CD4-positive, alpha-beta T cell treated with Interferon gamma for 1 hour (primary cell): ENCODE data around the gene ENTHD1.
A peak's percentile ranks its signal among the peaks of the same experiment; 100 is the strongest.

Experiments used
- DNase-seq: peaks from one replicate; pipeline ENCODE4 v3.0.0-alpha.2; 2020

ENTHD1 gene, protein sequence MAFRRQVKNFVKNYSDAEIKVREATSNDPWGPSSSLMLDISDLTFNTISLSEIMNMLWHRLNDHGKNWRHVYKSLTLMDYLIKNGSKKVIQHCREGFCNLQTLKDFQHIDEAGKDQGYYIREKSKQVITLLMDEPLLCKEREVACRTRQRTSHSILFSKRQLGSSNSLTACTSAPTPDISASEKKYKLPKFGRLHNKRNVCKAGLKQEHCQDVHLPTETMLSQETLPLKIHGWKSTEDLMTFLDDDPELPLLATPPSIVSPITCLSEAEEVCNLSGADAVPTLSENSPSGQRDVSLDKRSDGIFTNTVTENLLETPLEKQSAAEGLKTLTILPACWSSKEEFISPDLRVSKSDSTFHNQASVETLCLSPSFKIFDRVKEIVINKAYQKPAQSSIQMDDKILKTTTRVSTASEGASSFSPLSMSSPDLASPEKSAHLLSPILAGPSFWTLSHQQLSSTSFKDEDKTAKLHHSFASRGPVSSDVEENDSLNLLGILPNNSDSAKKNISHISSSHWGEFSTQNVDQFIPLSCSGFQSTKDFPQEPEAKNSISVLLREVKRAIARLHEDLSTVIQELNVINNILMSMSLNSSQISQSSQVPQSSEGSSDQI

DNA sequence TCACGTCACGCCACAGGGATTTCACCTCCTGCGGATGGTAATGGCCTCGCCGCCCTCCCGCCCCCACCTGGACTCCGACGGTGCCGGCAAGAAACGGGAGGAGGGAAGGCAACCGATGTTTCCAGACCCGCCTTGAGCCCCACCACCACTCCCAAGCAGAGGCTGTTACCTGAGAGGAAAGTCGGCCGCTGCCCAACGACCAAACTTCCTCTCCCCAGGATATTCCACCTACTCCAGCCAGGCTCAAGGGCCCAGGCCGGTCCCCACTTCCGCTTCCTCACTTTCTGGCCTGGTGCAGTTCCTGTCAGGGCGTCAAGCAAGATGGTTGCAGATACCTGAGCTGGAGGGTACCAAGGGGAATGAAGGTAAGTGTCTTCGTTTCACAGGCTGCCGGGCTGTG, at the start of gene ENTHD1:
ENTHD1 (minus strand) TSS at position 235 of the 400 bp plus-strand sequence. CDS start 6,012 bp downstream, outside the sequence.
- DNase-seq = no peak

- peak; percentile 41 for DNase-seq
Observed at GRCh38 chr22:39943337-39943736, 49.8 kb upstream of the ENTHD1 start.

DNA sequence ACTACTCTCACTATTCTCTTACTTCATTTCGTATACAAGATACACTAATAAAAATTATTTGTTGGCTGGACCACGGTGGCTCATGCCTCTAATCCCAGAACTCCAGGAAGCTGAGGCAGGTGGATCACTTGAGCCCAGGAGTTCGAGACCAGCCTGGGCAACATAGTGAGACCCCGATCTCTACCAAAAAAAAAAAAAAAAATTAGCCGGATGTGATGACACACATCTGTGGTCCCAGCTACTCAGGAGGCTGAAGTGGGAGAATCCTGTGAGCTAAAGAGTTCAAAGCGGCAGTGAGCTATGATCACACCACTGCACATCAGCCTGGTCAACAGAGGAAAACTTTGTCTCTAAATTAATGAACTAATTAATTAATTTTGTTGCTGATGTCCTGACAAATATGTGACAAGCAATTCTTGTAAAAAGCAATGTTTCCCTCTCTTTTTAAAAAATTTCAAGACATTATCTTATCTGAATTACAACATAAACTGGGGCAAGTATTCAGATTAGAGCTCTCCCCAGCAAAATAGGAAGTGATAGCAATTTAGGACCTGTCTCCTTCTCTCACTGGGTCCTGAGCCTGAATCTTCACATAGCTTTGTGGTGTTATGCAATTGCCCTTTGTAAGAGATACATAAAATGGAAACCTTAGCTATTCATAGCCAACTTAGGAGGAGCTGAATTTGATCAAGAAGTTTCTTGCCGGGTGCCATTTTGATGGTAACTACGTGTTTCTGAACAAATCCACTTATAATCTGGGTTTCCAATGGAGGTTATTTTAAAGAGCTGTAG, 49.1 kb upstream of the ENTHD1 start:
- no peak for DNase-seq

DNA sequence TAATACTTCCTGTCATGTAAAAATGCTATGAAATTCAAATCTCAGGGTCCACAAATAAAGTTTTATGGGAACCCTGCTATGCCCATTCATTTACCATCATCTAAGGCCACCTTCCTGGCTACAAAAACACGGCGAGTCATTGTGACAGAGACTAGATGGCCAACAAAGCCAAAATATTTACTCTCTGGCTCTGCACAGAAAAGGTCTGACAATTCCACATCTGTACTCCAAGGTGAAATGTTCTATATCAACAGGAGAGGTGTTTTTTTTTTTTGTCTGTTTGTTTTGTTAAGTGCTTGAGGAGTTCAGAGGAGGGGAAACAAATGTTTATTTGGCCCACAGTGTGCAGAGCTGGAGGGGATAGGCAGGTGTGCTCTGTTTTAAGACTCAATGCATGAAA, 48.0 kb upstream of the ENTHD1 start:
- no peak for DNase-seq

GRCh38 chr22:39940757-39941305, 47.3 kb upstream of the ENTHD1 start:
- no peak for DNase-seq

DNA sequence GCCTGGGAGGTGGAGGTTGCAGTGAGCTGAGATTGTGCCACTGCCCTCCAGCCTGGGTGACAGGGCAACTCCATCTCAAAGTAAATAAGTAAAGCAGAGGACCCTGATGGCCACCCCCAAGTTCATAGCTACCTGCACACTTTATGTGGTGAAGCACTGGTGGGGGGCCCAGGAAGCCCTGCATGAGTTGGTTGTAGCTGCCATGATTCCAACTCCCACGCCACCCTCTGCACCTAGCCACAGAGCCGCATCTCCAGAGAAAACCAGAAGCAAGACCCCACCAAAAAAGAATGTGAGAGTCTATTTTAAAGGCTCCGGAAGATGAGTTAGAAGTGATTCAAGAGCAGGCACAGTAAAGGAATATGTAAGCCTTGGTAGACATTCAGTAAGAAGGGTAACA, 46.3 kb upstream of the ENTHD1 start:
- DNase-seq = no peak

- no peak for DNase-seq
Observed at GRCh38 chr22:39938509-39939111, 45.0 kb upstream of the ENTHD1 start.

- peak; percentile 37 for DNase-seq
Observed at GRCh38 chr22:39937906-39938305, 44.3 kb upstream of the ENTHD1 start.

DNA sequence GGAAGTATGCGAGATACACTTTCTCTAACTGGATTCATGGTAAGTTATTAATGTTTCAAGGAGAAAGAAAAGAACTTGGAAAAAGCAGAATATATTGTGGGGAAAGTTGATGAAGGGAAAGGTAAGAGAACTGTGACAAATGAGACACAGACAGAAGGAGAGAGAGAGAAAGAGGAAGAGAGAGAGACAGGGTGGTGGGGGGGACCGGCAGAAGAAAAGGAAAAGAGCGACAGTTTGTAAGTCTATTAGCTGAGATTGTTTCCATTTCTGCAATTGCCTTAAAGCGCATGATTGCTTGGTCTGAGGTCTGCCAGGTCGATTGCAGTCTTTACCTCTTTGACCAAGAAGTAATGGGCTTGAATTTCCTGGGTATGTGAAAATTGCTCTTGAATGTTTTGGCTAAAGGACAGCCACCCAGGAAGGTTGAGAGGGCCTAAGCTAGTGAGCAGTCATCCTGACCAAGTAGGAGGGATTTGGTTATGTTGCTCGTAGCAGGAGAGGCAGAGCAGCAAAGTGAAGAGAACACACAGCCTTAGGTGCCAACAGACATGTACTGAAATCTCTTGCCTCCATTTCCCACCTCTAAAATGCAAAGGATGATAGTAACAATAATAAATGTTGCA, 43.1 kb upstream of the ENTHD1 start:
- no peak for DNase-seq

- no peak for DNase-seq
Observed at GRCh38 chr22:39935612-39936011, 42.1 kb upstream of the ENTHD1 start.

DNA sequence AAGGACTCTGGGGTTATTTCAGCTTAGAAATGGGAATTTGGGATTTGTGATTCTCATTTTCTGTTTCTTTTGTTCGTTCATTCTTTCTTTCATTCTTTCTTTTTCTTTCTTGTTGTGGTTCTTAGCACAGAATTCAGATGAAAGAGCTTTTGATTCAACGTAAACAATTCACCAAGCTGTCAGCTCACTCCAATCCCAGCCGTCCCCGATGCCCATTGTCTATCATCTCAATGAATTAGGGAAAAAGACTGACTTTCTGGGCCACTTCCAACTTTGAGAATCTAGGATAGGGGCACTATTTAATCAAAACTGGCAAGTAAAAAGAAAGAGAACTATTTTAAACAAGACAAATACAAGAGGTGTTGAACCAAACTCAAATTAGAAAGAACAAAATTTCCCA, 41.6 kb upstream of the ENTHD1 start:
- DNase-seq = no peak

DNA sequence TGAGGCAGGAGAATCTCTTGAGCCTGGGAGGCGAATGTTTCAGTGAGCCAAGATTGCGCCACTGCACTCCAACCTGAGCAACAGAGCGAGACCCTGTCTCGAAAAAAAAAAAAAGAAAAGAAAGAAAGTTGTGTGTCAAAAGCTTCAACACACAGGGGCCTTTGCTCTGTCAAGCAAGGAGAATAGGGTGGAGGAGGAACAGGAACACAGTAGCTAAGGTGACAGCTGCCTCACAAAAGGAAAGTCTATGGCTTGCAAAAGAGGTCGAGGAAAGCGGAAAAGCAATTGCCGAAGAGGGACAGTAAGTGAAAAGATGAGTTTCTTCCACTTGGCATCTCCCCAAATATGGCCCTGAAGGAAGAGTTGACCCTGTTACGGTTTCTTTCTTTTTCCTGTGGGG, 40.2 kb upstream of the ENTHD1 start:
- no peak for DNase-seq

DNA sequence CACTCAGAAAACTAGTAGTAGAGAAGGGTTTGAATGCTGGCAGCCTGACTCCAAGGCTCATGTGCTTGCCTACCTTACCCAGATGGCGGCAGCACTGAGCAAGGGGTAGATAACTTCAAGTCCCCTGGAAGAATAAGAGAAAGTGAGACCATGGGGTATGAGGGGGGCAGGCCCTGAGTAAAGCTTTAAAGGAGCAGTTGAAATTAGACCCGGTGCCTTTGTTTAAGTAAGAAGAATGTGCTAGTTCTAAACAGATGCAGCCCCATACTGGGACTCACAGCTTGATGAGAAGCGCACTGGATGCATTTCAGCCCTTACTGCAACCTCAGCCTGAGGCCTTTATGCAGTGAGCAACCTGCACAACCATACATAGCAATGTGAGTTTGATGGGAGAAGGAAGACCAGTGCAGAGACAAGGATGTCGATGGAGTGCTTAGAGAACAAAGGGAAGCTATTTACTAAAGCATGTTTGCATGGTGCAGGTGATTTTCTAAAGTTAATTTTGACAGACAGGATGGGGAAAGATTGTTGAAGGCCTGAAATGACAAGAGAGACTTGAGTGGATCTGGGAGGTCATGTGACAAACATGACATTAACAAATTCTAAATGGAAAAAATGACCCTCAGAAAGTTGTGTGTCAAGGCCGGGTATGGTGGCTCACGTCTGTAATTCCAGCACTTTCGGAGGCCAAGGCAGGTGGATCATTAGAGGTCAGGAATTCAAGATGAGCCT, 39.5 kb upstream of the ENTHD1 start:
- DNase-seq = peak; percentile 59

GRCh38 chr22:39932166-39932565, 38.6 kb upstream of the ENTHD1 start:
- DNase-seq = no peak

- DNase-seq = no peak
Observed at GRCh38 chr22:39931251-39931650, 37.7 kb upstream of the ENTHD1 start.

DNA sequence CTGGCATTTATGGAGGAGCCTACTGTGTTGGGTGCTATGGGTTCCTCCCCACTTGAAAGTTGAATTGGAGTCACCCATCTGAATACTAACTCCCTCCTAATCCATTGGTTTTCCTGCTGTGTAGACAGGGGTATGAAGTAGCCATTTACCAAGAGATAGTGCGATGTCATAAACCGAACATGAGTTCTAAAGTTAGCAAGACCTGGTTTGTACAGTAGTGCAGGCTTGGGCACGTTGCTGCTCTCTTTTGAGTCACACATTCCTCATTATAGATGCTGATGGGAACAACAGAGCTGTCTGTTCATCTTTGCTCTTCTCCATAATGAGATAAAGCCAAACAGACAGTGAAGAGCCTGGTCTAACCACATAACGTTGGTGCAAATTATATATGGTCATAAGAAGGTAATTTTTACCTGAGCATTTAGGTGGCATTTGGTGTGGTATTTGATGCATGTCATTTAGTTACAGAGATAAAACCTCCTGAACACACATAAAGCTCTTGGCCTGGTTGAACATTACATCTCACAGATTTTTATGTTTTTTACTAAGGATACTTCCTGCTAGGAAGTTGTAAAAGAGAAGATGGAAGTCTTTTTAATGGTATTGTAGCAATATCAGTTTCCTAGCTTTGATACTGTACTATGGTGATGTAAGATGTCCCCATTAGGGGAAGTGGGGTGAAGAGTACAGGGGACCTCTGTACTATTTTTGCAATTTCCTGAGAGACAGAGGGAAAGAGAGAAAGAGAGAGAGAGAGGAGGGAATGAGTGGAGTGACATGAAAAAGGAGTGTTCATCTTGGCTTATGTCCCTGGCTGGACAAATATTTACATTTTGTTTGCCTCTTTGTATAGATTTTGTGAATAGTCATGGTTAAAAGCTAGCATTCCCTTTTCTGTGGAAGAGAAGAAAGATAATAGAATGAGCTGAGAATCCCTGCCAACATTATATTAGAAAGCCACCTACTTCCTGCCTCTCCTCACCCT, 35.3 kb upstream of the ENTHD1 start:
- no peak for DNase-seq

- no peak for DNase-seq
Observed at GRCh38 chr22:39927544-39927943, 34.0 kb upstream of the ENTHD1 start.

GRCh38 chr22:39926753-39927152, 33.2 kb upstream of the ENTHD1 start:
- DNase-seq = no peak

GRCh38 chr22:39925909-39926679, 32.5 kb upstream of the ENTHD1 start:
- DNase-seq = no peak

- DNase-seq = no peak
Observed at GRCh38 chr22:39925273-39925672, 31.7 kb upstream of the ENTHD1 start.
